BJ (cell line): ENCODE measurements around the gene KRT72. TPM values are rescaled to one million over a fixed set of nuclear protein-coding genes. Genes with fewer than 3 reads are reported as not detected.
"Not testable (repeated sequence)": the region's sequence is repeated elsewhere in the genome, so short reads cannot be mapped to it uniquely, and the experiment has no call there.

ENCODE experiments used
- CTCF ChIA-PET: fragments of 350-600 bp; formaldehyde crosslinking; extraction: SDS; loops from one replicate; lab custom pipeline; 2021; ENCODE audit warnings: antibody characterized with exemption, inconsistent platforms; lab: Yijun Ruan, JAX
- POLR2A ChIA-PET: fragments of 300-600 bp; sonication (Branson Sonifier 250); formaldehyde crosslinking; extraction: SDS; loops from one replicate; lab custom pipeline; 2021; ENCODE audit warnings: antibody characterized with exemption; lab: Charles Lee
- DNase-seq: peaks from one replicate; pipeline ENCODE4 v3.0.0-alpha.2; 2011; ENCODE audit warnings: low read depth
- H3K27me3 ChIP-seq: 2 replicates; pipeline ENCODE4 v1.6.0; 2011; ENCODE audit warnings: low read length; ENCODE audit not compliant: control insufficient read depth, insufficient read depth
- H3K36me3 ChIP-seq: 2 replicates; pipeline ENCODE4 v1.5.1; 2011; ENCODE audit warnings: low read length; ENCODE audit not compliant: control insufficient read depth, insufficient read depth
- H3K4me3 ChIP-seq: 2 replicates; pipeline ENCODE4 v1.5.1; 2011; ENCODE audit warnings: low read depth, mild to moderate bottlenecking, control low read depth, low read length
- CTCF ChIP-seq: IDR thresholded peaks from 2 replicates; pipeline ENCODE4 v1.5.1; 2011; ENCODE audit warnings: low read depth, mild to moderate bottlenecking, control low read depth, inconsistent platforms, low read length, moderate library complexity; ENCODE audit not compliant: insufficient read depth
- polyA plus RNA-seq: library from polyadenylated mRNA; depleted of rRNA; stranded (reverse); fragments of >200 nt; gene quantifications from 2 replicates; pipeline ENCODE4 v1.2.3, GENCODE V29; 2011

The KRT72 gene
- polyA plus RNA-seq, 1 experiment = not detected

DNA sequence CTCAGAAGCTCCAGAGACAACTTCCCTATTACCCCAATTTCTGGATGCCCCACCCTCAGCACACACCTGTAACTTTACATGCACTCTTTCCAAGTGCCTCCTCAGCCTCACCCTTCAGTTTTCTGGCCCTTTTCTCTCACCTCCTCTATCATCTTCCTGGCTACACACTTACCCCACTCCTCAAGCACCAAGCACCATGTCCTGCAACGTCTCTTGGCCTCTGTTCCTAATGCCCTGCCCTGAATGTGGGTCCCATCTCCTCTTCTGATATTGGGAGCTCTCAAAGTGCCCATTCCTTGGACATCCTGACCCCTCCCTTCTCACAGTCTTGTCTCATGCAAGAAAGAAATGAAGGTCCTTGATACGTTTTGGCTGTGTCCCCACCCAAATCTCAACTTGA, 1.2 kb downstream of the KRT72 start:
- no peak overlapping the region for H3K4me3 ChIP-seq
- no peak for DNase-seq
- H3K36me3 ChIP-seq = no peaks in the 10 kb centered on the region
- peaks cover 21% of the 10 kb centered on the region for H3K27me3 ChIP-seq
- ChIA-PET POLR2A (no interaction called here), CTCF (interaction anchor here (1.0 to 1.1 kb wide), 2 partner anchors 17 to 285 kb away, joined by 3 read pairs; no protein-coding TSS in a partner anchor)
- no peak for TF ChIP-seq CTCF

DNA sequence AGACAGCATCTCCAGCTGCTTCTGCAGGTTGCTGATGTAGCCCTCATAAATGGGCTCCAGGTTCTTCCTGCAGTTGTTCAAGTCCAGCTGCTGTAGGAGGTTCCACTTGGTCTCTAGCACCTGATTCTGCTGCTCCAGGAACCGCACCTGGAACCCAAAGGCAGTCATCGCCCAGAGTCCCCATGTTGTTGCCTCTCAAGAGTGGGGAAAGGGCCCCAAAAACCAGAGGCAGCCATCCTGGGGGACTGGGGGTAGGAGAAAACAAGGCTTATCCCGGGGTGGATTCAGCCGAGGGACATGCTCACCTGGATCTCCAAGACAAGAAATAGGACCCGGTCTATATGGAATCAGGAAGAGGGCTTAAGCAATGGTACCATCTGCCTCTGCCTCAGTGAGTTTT, 2.3 kb downstream of the KRT72 start:
- POLR2A ChIA-PET = no interaction called here
- no peak for TF ChIP-seq CTCF
- no peak for DNase-seq
- Histone ChIP-seq H3K27me3 (peaks cover 17% of the 10 kb centered on the region), H3K36me3 (no peaks in the 10 kb centered on the region), H3K4me3 (no peak overlapping the region)
- CTCF ChIA-PET = interaction anchor here (1.0 to 1.1 kb wide), 2 partner anchors 16 to 287 kb away, joined by 3 read pairs; no protein-coding TSS in a partner anchor

DNA sequence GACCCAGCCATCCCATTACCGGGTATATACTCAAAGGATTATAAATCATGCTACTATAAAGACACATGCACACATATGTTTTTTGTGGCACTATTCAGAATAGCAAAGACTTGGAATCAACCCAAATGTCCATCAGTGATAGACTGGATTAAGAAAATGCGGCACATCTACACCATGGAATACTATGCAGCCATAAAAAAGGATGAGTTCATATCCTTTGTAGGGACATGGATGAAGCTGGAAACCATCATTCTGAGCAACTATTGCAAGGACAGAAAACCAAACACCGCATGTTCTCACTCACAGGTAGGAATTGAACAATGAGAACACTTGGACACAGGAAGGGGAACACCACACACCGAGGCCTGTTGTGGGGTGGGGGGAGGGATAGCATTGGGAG, 7.0 kb downstream of the KRT72 start:
- peaks cover 13% of the 10 kb centered on the region for H3K27me3 ChIP-seq
- H3K36me3 ChIP-seq, POLR2A ChIA-PET, H3K4me3 ChIP-seq, DNase-seq: not testable (repeated sequence)
- CTCF ChIA-PET = interaction anchor here (2.1 to 3.4 kb wide), 2 partner anchors 12 to 286 kb away, joined by 5 to 13 read pairs; no protein-coding TSS in a partner anchor

DNA sequence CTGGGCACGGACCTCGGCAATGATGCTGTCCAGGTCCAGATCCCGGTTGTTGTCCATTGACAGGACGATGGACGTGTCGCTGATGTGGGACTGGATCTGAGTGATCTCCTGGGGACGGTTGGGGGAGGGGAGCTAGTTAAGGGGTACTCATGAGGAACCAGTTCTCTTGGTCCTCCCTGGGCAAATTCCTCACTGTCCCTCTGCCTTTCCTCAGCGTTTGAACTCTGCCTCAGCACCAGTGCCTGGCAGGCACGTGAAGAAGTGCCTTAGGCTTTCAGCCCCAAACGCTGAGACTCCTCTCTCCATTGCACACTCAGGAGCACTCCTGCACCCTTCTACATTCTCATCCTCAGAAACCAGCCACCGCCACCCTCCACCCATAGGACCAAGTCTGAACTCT, 9.7 kb downstream of the KRT72 start:
- no peak overlapping the region for H3K4me3 ChIP-seq
- no peak for DNase-seq
- no peaks in the 10 kb centered on the region for H3K36me3 ChIP-seq
- H3K27me3 ChIP-seq = peaks cover 11% of the 10 kb centered on the region
- no peak for TF ChIP-seq CTCF
- ChIA-PET POLR2A (no interaction called here), CTCF (interaction anchor here (1.6 to 2.4 kb wide), 2 partner anchors 274 to 288 kb away, joined by 5 to 7 read pairs; no protein-coding TSS in a partner anchor)

GRCh38 chr12:52590021-52590420, 11.2 kb downstream of the KRT72 start:
- ChIA-PET POLR2A (no interaction called here), CTCF (interaction anchor here (1.0 to 17.2 kb wide), 5 partner anchors 9 to 391 kb away, joined by 4 to 283 read pairs (median 6); no protein-coding TSS in a partner anchor)
- no peaks in the 10 kb centered on the region for H3K36me3 ChIP-seq
- peaks cover 16% of the 10 kb centered on the region for H3K27me3 ChIP-seq
- no peak overlapping the region for H3K4me3 ChIP-seq
- DNase-seq = no peak
- TF ChIP-seq CTCF = no peak

GRCh38 chr12:52587563-52587962, 13.7 kb downstream of the KRT72 start:
- CTCF ChIA-PET = interaction anchor here (0.6 to 17.2 kb wide), 3 partner anchors 64 to 292 kb away, joined by 3 to 283 read pairs (median 5); partner anchors contain the start of gene KRT2
- Histone ChIP-seq H3K36me3 (no peaks in the 10 kb centered on the region), H3K4me3 (no peak overlapping the region), H3K27me3 (peaks cover 17% of the 10 kb centered on the region)
- no peak for DNase-seq
- POLR2A ChIA-PET = no interaction called here
- TF ChIP-seq CTCF = no peak
